GM19238 (cell line): ENCODE measurements around the gene KLHL3.

Source experiments
- DNase-seq: peaks from one replicate; pipeline ENCODE4 v3.0.0; 2011; ENCODE audit warnings: low spot score; ENCODE audit not compliant: insufficient read length

Gene KLHL3

DNA sequence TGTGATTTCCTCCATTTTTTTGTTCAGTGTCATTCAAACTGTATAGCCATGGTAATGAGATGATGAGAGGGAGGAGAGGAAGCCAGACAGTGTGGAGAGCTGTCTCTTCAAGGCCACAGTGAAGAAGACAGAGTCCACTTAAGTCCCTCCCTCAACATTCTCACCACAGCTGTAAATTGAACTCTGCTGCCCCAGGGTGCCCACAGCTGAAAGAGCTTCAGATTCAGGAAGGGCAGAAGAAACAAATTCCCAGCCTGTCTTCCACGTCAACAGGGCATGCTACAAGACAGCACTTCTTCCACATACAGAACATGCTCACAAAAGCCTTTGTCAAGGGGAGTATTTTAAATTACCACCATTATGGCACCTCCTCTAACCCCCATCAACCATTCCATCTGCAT, 100.4 kb downstream of the KLHL3 start:
- no peak for DNase-seq

DNA sequence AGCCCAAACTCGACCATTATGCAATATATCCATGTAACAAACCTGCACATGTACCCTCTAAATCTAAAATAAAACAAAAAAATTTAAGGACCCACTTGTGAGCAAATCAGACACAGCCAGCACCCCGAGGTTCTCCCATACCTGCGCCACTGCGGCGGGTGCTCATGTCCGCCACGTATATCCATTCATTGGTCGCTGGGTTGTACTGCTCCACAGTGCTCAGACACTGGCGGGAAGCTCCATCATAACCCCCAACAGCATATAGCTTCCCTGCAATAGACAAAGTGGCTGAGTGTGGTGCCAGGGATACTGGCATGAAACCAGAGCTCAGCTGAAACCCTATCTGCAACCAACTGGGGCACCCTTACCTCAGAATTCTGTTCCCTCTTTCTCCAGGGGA, 102.0 kb downstream of the KLHL3 start:
- DNase-seq, result no peak

DNA sequence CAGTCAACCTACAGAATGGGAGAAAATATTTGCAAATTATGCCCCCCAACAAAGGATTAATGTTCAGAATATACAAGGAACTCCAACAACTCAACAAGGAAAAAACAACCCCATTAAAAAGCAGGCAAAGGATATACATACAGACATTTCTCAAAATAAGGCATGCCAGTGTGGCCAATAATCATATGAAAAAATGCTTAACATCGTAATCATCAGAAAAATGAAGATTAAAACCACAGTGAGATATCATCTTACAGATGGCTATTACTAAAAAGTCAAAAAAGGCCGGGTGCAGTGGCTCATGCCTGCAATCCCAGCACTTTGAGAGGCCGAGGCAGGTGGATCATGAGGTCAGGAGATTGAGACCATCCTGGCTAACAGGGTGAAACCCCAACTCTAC, 103.2 kb downstream of the KLHL3 start:
- DNase-seq, result no peak

DNA sequence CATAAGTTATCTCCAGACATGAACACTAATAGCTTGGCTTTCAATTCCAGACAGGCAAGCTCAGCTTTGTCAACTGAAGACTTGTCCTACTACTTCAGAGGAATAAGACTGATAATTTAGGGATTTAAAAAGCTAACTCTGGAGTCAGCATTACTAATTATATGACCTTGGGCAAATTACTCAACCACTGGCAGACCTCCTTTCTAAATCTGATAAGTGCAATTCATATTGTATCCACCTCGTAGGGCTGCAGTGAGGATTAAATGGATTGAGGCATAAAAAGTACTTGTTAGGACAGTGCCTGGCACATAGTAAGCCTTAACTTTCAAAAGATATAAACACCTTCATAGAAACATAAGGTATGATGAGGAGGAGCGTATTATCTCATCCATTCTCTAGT, 104.4 kb downstream of the KLHL3 start:
- DNase-seq, result no peak

DNA sequence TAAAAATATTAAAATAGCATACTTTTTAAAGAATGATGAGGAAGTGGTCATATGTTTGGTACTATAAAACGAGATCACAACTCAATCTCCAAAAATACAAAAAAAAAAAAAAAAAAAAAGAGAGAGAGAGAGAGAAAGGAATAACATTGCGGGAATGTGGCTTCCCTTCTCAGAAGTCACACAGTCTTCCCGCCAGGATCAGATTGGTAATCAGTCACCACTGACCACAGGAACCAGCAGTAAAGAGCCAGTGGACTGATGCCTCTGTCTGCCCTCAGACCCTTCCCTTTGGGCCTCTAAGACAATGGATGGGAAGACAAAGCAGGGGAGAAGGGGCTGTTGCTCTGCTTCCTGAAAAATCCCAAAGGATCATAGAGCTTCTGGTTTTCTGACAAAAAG, 104.9 kb downstream of the KLHL3 start:
- no peak for DNase-seq

DNA sequence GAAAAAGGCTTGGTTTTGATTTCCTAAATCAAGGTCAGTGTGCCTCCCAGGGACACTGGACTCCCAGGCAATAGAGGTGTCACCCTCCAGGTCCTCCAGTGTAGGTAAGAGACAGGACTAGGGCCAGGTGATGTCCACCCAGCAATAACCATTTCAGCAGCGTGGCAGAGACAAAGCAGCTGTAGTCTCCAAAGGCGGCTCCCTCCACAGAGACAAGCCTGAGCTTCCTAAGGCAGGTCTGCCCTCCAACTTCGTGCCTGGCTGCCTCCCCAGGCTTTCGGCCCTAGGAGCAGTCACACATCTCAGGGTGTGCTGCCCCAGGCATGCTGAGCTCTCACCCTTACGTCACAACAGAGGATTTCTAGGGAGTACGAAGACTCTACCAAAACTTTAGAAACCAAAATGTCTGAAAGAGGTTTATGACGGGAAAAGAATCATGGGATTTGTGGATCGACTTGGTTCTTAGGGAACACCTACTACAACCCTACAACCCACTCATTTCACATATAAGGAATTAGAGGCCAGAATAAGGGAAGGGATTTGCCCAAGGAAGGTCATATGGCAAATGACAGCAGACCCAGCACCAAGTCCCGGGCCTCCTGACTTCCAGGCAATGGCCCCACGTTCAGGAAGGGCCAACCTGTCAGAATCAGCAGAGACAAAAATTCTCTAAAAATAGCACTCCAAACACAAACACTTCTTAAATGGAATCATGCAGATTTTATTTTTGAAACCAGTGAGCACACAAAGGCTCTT, 105.5 kb downstream of the KLHL3 start:
- no peak for DNase-seq

DNA sequence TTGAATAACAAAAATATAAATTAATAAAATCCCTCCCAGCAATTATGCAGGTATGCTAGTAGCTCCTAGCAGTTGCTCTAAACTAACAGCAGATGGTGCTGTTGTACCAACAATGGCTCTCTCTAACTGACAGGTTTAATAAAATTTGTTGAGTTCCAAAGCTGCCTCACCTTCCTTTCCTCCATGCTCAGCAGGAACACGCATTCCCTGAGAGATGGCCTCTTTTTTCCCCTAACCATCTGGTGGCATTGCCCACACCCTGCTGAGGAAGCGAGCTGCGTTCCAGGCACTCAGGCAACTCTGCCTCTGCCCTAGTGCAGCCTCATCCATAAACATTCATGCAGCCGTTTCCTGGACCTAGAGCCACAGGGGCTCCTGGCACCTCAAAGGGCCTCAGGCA, 106.2 kb downstream of the KLHL3 start:
- DNase-seq, result peak; percentile 48

DNA sequence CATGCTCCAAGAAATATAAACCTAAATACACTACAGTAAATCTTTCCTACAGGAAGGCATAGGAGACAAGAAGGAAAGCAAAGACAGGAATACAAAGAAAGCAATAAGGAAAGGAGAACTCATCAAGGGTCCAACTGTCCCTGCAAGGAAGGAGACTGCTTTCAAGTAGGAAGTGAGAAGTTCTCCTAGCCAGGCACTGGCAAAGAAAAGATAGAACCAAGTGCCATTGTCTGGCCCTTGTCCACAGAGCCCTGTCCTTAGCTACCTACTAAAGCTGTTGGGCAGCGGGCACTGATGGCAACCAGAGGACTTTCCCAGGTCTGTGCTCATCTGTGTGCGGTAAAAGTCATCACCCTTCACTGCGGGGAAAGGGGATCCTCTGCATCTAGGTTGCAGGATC, 108.2 kb downstream of the KLHL3 start:
- no peak for DNase-seq

DNA sequence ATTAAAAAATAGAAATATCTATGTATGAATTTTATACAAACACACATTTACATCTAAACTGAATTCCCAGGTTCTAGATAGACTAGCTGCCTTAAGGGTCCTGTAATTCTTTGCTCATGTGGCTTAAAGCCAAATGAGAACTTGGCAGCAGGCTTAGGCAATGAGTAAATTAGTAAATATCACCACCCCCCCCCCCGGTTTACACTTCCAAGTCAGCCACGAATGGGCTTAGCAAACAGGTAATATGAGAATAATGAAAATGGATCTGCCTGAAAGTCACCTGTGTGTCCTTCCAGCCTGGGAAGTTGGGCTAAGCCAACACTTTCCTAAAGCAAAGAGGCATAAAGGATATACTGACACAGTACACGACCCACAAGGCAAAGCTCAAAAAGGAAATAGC, 108.6 kb downstream of the KLHL3 start:
- no peak for DNase-seq

DNA sequence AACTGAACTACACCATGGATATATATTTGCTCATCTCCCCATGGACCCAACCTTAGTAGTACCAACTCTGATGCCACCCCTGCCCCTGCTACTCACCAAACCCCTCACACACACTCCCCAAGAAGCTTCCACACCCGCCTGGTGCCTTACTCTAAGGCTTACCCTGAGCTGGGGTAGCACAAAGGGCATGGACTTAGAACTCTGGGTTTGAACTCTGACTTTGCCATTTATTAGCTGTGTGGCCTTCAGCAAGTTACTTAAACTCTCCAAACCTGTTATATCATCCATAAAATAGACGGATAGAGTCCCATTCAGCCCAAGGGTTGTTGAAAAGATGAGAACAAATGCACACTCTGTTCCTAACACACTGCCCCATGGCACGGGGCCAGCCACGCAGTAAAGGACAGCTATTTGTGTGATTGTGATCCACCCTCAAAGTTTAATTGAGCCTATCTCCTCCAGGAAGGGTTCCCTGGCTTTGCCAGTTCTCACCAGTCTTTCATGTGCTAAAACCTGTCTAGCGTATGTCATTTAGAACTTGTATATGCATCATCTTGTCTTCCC, 111.0 kb downstream of the KLHL3 start:
- DNase-seq, result no peak

DNA sequence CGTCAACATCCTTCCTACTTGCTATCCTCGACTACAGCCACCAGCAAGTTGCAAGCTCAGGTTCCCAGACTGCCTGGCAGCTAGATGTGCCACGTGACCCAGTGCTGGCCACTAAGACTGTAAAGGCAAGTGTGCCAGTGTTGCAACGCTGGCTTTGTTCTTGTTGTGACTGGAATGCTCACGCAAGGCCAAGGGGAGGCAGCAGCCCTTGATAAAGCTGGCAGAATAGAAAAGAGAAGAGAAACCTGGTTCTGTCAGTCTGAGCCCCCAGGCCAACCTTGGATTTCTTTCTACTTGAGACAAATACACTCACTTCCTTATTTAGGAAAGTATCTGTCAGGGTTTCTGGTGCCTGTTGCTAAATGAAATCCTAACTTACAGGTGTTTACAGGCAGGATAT, 113.0 kb downstream of the KLHL3 start:
- no peak for DNase-seq

DNA sequence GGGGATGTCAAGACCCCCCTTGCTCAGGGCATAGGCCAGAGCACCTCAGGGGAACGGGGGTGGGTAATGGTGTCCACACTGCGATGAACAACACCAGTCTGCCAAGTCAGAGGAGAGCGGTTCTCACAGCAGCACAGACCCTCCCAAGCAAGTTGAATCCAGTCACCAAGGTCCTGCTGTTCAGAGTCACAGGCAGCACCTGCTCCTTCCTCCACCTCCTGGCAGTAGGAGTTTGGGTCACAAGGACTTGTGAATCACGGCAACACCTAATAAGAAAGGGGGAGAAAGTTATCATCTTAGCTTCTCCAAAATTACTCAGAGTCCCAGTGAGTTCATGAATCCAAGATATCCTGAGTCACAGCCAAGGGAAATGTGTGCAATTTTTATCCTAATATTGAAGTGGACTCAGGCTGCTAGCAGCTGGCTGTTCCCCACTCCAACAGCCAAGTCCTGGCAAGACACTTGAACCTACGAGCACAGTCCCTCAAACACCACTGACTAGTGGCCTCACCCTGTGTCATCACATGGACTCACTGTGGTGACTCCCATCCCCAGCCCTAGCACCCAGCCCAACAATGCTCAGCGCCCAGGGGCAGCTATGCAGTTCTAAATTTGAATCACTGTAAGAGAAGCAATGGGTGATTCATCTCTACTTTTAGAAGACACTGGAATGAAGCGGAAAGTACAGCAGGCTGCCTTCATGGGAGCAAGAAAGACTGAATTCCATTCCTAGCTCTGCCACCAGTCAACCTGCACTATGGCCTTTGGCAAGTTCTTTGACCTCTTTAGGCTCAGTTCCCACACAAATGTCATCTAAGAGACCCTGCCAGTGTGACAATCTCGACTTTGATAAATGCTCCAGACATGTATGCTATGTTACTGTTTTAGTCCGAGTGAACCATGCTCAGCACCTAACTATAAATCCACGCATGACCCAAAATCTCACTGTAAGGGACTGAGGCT, 113.7 kb downstream of the KLHL3 start:
- DNase-seq, result no peak

DNA sequence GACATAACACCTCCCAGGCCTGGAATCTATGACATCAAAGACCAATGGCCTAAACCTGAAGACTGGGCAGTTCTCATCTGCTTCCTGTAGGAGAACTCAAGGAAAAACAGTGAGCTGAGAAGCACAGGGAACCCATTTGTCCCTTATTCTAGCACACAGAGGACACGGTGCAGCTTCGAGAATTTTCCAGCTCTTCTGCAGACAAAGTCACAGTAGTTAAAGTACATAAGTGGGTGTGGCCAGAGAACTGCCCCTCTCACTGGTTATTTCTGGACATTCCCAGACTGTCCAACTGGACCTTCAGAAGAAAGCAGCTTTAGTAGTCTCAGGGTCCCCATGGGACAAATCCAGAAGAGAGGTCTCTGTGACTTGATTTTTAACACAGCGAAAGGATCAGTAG, 114.6 kb downstream of the KLHL3 start:
- DNase-seq, result no peak

DNA sequence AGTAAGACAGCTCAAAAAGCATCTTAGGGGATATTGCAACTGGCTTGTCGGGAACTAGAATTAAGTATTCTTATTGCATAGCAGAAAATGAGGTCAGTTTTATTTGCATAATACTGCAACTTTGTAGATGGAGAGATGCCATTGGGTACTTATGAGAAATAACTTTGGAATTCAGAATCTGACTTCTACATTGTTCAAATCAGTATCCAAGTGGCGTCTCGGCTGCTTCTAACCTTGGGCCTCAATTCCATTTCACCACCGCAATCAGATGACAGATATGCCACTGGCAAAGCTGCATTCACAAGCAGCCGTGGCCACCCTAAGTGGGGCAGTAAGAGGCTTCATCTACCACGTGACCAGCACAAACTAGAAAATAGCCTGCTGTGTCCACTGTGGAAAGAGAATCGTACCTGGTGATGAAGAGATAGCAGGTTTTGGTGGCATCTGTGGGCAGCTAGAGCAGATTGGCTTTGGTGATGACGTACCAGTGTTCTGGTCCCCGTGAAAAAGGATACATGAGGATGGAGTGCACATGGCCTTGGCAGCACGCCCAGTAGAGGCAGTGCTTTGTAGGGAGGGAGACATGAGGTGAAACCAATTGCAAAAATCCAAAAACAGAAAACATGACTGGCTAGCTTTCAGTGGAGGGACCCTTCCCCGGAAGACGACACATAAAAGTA, 116.6 kb downstream of the KLHL3 start:
- no peak for DNase-seq

DNA sequence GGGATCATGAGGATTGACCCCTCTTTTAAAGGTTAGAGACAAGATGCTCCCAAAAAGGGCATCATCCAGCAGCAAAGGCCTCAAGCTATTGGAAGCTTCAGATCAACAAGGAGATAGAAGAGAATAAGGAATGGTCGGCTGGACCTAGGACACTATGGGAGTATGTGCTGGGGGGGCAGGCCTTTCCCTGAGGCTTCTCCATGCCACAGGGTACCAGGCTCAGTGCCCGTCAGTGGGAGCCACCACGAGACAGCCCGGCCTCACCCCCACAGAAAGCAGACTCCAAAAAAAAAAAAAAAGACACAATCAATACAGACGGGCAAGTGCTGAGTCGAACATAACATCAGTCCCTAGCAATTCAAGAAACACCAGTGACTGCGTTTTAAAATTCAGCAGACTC, 117.4 kb downstream of the KLHL3 start:
- no peak for DNase-seq

DNA sequence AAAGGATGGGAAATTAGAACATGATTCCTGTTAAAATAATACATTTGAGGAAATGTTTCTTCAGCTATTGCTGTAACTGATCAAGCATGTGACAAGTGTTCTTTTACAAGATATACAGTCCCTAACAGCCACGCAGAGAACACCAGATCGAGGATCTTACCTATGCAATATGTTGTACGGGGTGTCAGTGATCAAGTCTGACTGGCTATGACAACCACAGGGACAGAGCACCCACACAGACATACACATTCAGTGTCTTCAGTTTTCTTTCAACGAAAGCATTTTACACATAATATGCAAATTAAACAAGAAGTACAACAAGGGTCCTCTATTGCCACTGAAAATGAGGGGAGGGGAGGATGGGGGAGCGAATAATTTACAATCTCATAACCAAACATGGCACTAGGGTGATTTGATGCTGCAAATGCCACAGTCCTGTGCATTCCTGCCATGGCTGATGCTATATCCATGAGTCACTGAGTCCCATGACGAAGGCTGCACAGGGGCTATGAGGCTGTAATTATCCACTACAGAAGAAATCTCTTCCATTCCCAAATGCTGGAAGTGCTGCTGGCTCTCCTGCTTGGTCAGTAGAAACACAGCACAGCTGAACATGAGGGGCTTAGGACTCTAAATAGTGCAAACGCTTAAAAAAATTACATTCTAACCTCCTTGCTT, 118.2 kb downstream of the KLHL3 start:
- no peak for DNase-seq

DNA sequence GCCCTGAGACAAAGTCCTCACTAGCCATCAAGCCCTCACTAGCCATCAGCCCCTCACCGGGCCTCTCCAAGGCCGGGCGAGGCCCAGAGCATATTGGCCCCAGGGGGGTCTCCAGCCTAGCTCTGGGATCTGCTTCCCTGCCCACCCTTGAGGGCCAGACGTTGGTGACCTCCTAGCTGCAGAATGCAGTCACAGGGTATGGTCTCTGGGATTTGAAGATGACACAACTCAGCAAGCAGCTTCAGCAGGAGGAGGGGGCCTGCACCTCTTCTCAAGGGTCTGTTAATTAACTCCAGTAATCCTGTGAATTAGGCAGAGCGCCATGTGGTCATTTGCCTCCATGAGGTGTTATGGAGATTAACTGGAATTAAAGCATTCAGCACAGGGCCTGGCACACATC, 119.8 kb downstream of the KLHL3 start:
- no peak for DNase-seq

DNA sequence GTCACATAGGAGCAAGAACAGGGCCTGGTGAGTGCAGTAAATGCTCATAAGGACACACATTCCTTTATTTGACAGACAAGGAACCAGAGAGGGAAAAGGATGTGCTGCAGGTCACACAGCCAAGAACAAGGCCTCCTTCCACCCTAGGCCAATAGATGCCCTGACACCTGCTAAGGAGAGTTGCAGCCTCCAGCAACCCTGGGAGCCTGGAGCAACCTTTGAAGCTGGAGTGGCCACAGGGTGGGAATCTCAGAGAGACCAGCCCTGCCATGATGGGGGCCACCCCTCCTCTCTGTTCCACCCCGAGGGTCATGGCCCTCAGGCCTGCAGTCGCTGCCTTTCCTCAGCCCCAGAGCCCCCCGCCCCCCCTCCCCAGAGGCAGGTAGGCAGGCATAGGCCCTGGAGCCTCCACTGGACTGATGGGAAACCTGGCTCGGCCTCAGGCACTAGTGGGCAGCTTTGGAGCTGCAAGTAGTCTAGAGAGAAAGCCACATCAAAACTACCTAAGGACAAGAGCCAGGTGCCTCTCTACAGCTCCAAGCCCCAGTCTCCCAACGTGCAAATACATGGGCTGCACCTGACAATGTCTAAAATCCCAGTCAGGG, 120.6 kb downstream of the KLHL3 start:
- no peak for DNase-seq

DNA sequence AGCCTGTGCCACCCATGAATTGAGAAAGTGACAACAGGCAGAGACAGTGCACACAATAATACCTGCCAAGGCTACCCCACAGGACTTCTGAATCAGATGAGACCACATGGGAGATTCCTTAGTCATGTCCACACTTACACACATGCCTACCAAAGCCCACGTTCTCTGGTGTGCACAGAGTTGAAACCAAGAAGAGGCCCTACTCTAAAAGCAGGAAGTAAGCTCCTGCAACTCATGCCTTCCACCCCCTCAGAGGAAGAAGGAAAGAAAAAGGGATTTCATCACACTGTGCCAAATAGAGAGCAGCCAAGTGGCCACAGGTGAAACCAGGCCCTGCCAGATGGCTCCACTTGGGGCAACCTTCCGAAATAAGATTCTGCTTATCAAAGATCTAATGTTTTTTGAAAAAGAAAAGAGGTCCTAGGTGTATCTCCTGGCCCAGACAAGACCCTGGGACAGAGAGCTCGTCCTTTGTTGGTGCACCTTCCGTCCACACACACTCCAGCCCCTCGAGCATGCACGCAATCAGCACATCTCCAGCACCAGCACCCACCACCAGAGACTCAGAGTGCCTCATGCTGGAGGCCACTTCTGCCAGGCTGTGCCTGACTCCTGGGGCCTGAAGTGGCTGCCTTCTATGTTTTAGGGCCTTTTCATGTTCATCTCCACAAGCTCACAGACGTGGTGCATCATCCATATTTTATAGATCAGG, 122.2 kb downstream of the KLHL3 start:
- no peak for DNase-seq

DNA sequence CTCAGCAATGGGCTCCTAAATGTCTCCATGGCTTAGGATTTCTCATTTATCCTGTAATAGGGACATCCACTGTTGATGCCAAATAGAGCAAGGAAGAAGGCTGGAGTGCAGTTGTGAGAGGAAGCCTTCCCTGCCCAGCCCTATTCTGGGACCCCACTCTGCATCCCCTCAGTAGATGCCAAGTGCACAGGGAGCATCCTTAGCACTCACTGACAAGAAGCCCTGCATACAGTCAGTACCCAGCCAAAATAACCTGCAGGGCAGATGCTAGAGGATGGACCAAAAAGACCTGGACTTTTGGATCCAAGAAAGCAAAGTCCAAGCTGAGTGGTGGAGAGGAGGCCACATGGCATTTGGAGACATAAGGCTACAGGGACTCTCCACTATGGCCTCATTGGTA, 123.3 kb downstream of the KLHL3 start:
- no peak for DNase-seq
